Suprapubic skin (tissue), 4 donors: ENCODE measurements around the gene KAZN. TPM values are rescaled to one million over a fixed set of nuclear protein-coding genes. Genes with fewer than 3 reads are reported as not detected.

Experiments used
- DNase-seq, 2 donors: peaks; one replicate each; pipeline ENCODE4 v3.0.0-alpha.2; 2019; ENCODE audit warnings: low spot score in 2 of 2
- H3K27ac ChIP-seq: fragments of 200-600 bp; sonication (generic); one replicate; pipeline ENCODE4 v1.5.1; 2019
- H3K27me3 ChIP-seq: fragments of 200-600 bp; sonication (generic); one replicate; pipeline ENCODE4 v1.5.1; 2019
- H3K36me3 ChIP-seq: fragments of 200-600 bp; sonication (generic); one replicate; pipeline ENCODE4 v1.5.1; 2019
- H3K4me1 ChIP-seq: fragments of 200-600 bp; sonication (generic); one replicate; pipeline ENCODE4 v1.5.1; 2019
- H3K4me3 ChIP-seq: fragments of 200-600 bp; sonication (generic); one replicate; pipeline ENCODE4 v1.5.1; 2019; ENCODE audit warnings: mild to moderate bottlenecking
- H3K9me3 ChIP-seq: fragments of 200-600 bp; sonication (generic); one replicate; pipeline ENCODE4 v1.5.1; 2019
- EP300 ChIP-seq: sonication (generic); formaldehyde crosslinking; IDR thresholded peaks from one replicate; pipeline ENCODE4 v1.6.1; 2017; ENCODE audit warnings: antibody characterized with exemption
- POLR2A ChIP-seq, 2 donors: fragments of 450-650 bp; IDR thresholded peaks; one replicate each; pipeline ENCODE4 v1.6.1; 2017; ENCODE audit warnings: antibody characterized with exemption in 2 of 2, mild to moderate bottlenecking in 2 of 2, moderate library complexity in 2 of 2
- POLR2AphosphoS5 ChIP-seq, 3 donors: sonication (generic); formaldehyde crosslinking; IDR thresholded peaks; one replicate each; pipeline ENCODE4 v1.6.1; 2017; ENCODE audit warnings: antibody characterized with exemption in 3 of 3
- WGBS: methylation state at CpG from one replicate; pipeline ENCODE4 v1.1.5; 2018; 5-methylcytosine and 5-hydroxymethylcytosine counted together
- total RNA-seq, 4 donors: library from RNA; depleted of rRNA; stranded (reverse); fragments of >200 nt; gene quantifications; one replicate each; pipeline ENCODE4 v1.1.0, GENCODE V29; 2016
- TF ChIP-seq, protein P1 (sequence below), 2 donors: fragments of 200-600 bp in 1 of 2; fragments of 450-650 bp in 1 of 2; sonication (generic) in 1 of 2; IDR thresholded peaks; one replicate each; pipeline ENCODE4 v1.5.1; 2016 to 2019; ENCODE audit warnings: antibody characterized with exemption in 2 of 2, mild to moderate bottlenecking in 1 of 2, moderate library complexity in 1 of 2

Gene KAZN
- total RNA-seq, 4 donors from 2014 or later: 29.2 to 37.5 (median 31.7) TPM

DNA sequence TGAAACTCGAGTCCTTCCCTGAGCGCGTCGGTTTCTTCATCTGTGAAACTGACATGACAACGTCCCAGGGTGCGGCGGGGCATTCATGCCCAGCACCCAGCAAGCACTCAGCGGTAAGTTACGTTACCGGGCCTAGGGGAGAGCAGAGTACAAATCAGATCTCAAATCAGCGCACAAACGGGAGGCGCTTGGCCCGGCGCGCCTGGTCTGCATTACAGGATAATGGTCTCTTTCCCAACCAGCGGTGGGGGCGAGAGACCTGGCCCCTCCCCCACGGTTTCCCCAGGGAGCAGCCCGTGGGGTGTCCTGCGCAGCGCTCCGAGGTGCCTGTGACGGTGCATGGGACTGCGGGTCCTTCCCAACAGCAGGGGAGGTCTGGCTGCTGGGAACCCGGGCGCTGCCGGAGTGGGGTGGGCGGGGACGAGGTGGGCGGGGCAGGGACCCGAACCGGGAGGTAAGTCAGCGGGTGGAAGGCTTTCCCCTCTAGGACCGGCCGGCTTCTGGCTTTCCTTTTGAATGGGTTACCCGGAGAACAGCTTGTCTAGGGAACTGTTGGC, 556.1 kb downstream of the KAZN start:
- Histone ChIP-seq H3K9me3 (no peaks in the 10 kb centered on the region), H3K4me3 (peak overlapping the region; percentile 81), H3K27ac (no peak overlapping the region), H3K27me3 (no peaks in the 10 kb centered on the region), H3K4me1 (peaks cover 42% of the 10 kb centered on the region), H3K36me3 (no peaks in the 10 kb centered on the region)
- peak in 1 of 2 donors; percentile 78 for DNase-seq
- WGBS: 4% methylated on average over 24 of the region's 37 CpGs
- TF ChIP-seq, protein P1, sequence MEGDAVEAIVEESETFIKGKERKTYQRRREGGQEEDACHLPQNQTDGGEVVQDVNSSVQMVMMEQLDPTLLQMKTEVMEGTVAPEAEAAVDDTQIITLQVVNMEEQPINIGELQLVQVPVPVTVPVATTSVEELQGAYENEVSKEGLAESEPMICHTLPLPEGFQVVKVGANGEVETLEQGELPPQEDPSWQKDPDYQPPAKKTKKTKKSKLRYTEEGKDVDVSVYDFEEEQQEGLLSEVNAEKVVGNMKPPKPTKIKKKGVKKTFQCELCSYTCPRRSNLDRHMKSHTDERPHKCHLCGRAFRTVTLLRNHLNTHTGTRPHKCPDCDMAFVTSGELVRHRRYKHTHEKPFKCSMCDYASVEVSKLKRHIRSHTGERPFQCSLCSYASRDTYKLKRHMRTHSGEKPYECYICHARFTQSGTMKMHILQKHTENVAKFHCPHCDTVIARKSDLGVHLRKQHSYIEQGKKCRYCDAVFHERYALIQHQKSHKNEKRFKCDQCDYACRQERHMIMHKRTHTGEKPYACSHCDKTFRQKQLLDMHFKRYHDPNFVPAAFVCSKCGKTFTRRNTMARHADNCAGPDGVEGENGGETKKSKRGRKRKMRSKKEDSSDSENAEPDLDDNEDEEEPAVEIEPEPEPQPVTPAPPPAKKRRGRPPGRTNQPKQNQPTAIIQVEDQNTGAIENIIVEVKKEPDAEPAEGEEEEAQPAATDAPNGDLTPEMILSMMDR (IDR thresholded peaks at IDR 0.05): no peak
- TF ChIP-seq POLR2A (IDR thresholded peaks at IDR 0.05) (no peak), POLR2AphosphoS5 (IDR thresholded peaks at IDR 0.05) (no peak), EP300 (no peak)

DNA sequence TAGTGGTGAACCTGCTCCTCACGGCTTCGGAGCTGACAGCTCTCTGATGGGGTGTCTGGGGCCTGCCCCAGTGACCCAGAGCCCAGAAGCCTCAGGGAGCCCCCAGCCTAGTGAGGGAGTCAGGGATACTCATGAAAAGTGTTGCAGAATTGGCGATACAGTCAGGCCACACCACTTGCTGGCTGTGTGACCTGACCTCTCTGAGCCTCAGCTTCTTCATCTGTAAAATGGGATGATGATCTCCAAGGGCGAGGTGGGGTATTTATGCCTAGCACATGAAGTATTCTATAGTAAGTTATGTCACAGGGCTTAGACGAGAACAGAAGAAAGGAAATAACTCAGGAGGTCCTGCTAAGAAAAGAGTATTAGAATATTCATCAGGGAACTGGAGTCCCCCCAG, 556.7 kb downstream of the KAZN start:
- Histone ChIP-seq H3K4me1 (peaks cover 42% of the 10 kb centered on the region), H3K27ac (no peak overlapping the region)
- WGBS: 95% methylated on average over 5 of the region's 5 CpGs

DNA sequence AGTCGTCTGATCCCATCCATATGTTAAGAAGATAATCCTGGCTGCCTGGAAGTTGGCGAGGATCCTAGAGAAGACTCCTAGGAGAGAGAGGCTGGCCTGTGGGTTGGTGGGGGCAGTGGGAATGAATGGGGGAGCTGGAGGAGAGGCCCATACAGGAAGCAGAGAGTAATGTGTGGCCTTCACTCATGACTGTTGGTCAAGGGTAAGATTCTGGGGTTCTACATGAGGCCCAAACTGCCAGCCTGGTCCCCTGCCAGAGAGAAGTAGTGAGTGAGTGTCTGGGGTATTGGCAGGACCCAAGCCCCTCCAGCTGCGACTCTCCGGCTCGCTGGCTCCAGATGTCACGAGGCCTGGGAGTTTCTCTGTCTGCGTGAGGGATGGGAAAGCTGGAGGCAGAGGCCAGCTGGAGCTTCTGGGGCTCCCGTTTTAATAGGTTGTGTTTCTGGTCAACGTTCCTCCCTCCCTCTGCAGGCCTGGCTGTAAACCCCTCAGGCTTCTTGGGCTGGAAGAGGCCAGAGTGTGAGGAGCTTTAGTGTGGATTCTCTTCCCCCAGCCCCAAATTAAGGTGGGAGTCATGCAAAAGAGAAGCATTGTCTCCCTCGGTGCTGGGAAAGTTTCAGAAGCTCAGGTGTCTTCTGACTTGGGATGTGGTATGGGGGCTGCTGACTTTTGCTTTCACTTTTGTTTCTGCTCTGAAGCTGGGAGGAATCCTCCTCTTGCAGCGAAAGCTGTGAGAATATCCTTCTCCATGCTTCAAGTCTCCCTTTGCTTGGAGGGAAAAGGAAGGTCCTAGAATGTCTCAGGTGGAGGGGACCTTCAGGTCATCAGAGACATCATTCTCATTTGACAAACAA, 557.6 kb downstream of the KAZN start:
- no peaks in the 10 kb centered on the region for H3K27me3 ChIP-seq
- H3K36me3 ChIP-seq: no peaks in the 10 kb centered on the region
- H3K4me3 ChIP-seq: no peak overlapping the region
- H3K4me1 ChIP-seq: peaks cover 42% of the 10 kb centered on the region
- no peaks in the 10 kb centered on the region for H3K9me3 ChIP-seq
- DNase-seq: no peak
- H3K27ac ChIP-seq: no peak overlapping the region
- 71% methylated on average over 11 of the region's 11 CpGs for WGBS
- no peak for TF ChIP-seq POLR2A (IDR thresholded peaks at IDR 0.05)
- no peak for TF ChIP-seq EP300
- TF ChIP-seq POLR2AphosphoS5 (IDR thresholded peaks at IDR 0.05): no peak
- TF ChIP-seq, protein P1 (IDR thresholded peaks at IDR 0.05): no peak

More for the DNA sequence above, 556.7 kb downstream of the KAZN start:
- TF ChIP-seq POLR2A (IDR thresholded peaks at IDR 0.05): no peak
- no peak for TF ChIP-seq POLR2AphosphoS5 (IDR thresholded peaks at IDR 0.05)
- no peak for TF ChIP-seq EP300
- TF ChIP-seq, protein P1 (IDR thresholded peaks at IDR 0.05): no peak
- peak overlapping the region; percentile 81 for H3K4me3 ChIP-seq
- no peaks in the 10 kb centered on the region for H3K9me3 ChIP-seq
- no peaks in the 10 kb centered on the region for H3K27me3 ChIP-seq
- no peak for DNase-seq
- H3K36me3 ChIP-seq: no peaks in the 10 kb centered on the region

DNA sequence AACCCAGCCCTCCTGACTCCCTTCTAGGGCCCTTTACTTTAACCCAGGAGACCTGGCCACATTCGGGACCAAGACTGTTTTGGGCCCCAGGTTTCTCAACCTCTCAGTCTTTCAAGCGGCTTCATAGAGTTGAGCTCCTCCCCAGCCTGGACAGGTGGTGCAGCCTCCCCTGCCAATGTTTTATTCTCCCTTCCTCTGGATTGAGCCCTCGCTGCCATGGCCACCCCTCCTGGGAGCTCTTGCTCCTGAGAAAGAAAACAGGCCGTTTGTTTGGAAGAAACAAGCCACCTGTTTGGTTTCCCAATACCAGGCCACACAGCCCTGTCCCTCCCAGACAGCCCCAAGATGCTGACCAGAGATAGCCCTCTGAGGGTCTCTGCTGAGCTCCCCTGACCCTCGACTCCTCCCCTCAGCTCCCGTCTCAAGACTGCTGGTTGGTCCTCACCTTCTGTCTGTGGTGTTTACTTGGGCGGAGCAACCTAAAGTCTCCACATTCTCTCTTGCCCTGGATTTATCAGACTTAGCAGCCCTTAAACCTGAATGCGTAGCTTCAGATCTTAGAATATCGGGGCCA, 558.4 kb downstream of the KAZN start:
- H3K36me3 ChIP-seq: no peaks in the 10 kb centered on the region
- WGBS: 82% methylated on average over 9 of the region's 9 CpGs
- TF ChIP-seq EP300 (no peak), POLR2A (IDR thresholded peaks at IDR 0.05) (no peak), POLR2AphosphoS5 (IDR thresholded peaks at IDR 0.05) (no peak)
- TF ChIP-seq, protein P1 (IDR thresholded peaks at IDR 0.05): no peak
- DNase-seq: no peak
- no peaks in the 10 kb centered on the region for H3K27me3 ChIP-seq
- no peak overlapping the region for H3K4me3 ChIP-seq
- H3K9me3 ChIP-seq: no peaks in the 10 kb centered on the region
- H3K4me1 ChIP-seq: peaks cover 36% of the 10 kb centered on the region
- no peak overlapping the region for H3K27ac ChIP-seq
